HK-2 (cell line): ENCODE results near the gene METAP1.
"Not testable (repeated sequence)": the region's sequence is repeated elsewhere in the genome, so short reads cannot be mapped to it uniquely, and the experiment has no call there.

Experiments
- DNase-seq: peaks from one replicate; pipeline ENCODE4 v3.0.0-alpha.2; 2018; ENCODE audit not compliant: unreplicated experiment

The METAP1 gene

DNA sequence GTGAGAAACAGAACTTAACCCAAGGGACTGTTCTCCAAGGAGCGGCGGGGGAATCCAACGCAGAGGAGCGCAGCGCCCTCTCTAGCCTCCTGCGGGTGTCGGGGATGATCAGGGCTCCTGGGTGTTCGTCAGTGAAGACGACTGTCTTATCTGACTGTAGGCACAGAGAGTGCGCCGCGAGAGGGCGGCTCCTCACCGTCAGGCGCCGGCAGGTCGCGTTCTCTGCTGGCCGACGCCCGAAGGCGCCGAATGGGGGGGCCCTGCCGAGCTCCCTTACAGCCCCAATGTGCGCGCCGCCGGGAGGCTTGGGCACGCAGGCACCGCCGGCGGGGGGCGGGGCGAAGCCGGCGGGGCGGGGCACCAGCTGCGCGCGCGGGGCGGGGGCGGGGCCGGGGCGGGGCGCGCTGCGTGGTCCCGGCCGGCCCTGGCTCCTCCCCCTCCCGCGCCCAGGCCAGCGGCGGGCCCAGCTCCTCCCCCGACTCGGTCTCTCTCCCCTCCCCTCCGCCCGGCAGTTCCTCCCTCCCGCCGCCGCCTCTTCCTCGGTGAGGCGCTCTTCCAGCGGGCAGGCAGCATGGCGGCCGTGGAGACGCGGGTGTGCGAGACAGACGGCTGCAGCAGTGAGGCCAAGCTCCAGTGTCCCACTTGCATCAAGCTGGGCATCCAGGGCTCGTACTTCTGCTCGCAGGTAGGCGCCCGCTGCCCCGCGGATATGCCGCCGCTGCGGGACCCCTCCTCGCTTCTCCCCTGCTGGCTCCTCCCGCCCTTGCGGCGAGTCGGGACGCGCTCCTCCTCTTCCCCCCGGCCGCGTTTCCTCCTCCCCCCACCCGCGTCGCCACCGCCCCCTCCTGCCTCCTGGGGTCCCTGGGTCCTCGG lies at the start of gene METAP1:
Gene METAP1 (plus strand): TSS at position 539 of the 873 bp plus-strand sequence. CDS start 33 bp downstream, at position 572.
- DNase-seq: peak; percentile 96

DNA sequence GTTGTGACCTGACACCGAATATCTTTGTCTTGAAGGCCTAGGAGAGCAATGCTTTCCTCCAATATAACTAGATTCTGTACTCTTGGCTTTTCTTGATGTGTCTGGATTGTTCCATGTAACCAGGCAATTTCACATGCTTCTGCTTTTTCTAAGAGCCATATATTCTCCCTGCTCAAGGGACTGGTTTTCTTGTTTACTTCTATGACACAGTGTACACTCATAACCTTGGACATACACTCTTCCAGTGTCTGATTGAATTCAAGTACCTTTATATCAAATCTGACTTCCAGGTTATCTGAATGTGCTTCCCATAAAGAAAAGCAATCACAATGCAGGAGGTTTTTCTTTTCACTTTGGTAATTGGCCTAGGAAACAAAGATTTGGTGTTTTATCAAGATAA lies 49.2 kb upstream of the METAP1 start:
- no peak for DNase-seq

DNA sequence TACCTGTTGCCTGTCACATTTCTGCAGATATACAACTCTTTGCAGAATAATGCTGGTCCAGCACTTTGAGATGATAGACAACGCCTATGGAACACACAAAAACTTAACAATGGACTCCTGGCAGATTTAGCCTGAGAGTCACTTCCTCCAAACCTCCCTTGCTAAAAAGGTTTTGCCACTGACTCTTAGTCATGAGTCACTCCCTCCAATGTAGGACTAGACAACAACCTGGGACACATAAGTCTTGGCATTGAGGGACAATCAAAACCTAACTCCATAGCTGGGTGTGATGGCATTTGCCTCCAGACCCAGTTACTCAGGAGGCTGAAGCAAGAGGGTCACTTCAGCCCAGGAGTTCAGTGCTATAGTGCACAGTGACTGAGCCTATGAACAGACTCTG lies 44.6 kb upstream of the METAP1 start:
- no peak for DNase-seq

DNA sequence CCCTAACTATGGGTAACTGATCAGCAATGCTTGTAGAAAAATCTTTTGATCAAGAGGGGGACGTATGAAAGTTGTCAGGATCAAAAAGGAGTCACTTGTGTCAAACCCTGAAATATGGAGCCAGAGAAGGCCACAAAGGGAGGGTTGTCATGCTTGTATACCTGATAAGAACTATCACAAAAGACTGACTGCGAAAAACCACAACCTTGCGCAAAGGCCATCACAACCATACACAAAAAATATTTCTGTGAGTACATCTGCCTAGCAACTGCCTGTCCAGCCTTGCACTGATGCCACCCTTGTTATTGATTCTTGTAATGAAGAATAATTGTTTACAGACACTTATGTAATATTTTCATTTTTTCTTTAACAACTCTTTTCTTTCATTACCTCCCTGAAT lies 43.8 kb upstream of the METAP1 start:
- no peak for DNase-seq

DNA sequence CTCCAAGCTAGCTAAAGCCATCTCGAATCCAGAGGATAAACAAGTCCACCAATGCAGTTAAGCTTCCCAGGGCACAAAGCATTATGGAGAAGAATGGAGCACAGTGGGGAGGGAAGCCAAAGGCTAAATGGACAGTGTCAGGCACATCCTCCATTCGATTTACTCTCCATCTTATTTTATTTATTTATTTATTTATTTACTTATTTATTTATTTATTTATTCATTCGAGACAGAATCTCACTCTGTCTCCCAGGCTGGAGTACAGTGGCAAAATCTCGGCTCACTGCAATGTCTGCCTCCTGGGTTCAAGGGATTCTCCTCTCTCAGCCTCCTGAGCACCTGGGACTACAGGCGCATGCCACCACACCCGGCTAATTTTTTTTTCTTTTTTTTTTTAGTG lies 40.3 kb upstream of the METAP1 start:
- DNase-seq: no peak

DNA sequence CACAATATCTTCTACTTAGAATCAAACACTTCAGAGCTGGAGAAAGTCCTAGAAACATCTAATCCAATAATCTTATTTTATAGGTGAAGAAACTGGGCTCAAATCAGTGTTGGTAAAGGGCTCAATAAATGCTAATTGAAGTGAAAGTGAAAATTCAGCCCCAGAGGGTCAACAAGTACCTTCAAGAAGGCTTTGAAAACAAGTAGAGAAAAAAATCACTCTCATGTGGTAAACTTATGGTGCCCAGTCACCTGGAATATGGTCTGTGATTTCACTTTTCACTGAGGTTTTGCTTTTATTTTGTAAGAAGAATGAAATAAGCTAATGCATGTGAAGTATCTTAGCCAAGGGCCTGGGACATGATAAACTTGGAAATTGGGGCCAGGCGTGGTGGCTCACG lies 37.5 kb upstream of the METAP1 start:
- no peak for DNase-seq

DNA sequence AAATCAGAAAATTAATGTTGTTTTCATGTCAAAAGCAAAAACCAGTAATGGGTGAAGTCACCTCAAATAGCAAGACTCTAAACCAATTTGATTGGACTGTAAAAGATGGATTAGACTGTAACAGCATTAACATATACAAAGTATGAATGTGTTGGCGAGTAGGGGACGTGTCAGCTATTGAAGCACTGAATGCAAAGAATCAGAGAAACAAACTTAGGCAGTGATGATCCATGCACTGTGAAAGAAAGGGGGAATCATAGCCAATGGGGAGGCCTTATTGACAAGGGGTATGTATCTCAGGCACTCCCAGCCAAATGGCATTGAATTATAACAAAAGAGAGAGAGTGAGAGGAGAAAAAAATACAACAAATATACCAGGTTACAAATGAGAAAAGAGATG lies 36.1 kb upstream of the METAP1 start:
- no peak for DNase-seq

DNA sequence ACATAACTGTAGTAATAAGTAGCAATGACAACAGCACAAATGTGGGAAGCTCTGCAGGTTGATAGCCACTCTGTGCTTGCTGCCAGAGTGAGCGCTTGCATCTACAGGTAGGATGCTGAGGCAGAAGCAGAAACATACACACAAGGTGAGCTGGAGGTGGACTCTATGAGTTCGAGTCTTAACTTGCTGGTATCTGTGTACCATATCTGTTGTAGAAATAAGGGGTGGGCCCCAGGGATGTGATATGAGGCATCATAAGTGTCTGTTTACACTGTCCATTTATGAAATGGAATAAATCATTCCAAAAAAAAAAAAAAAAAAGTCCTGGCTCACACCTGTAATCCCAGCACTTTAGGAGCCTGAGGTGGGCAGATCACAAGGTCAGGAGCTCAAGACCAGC lies 33.8 kb upstream of the METAP1 start:
- no peak for DNase-seq

DNA sequence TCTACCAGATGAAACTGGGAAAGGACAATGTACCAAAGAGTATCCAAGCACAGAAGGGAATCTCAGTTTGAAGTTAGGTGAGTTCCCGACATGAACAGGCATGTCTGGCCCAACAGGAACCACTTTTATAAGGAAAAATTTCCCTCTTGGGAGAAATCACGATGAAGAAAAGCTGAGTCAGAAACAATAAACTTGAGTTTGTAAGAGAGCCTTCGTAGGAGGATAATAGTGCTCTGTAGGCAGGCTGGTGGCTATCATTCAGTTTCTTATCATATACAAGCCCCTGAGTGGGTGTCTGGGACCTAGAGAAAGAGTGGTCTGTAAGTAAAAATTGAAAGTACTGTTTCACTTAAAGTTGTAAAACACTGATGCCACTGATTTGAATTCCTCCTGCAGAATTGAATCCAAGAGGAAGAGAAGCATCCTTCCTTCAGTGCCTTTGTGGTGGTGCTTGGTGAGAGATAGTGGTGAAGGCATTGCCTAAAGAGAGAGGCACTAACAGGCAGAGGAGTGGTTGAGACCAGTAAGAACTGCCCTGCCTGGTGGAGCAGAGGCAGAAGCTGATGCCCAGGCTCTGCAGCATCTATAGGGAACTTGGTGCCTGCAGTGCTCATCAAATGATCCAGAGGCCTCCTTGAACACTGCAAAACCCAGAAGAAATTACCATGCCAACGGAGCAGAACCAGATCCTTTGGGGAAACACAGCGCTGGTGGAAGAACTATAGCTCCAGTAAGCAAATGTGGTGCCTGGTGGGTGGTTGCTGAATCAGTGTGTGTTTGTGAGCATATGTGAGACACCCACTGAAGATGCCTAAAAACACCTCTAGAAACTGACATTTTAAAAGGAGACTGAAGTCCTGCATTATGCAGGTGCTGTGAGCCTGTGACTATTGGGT lies 31.7 kb upstream of the METAP1 start:
- no peak for DNase-seq

DNA sequence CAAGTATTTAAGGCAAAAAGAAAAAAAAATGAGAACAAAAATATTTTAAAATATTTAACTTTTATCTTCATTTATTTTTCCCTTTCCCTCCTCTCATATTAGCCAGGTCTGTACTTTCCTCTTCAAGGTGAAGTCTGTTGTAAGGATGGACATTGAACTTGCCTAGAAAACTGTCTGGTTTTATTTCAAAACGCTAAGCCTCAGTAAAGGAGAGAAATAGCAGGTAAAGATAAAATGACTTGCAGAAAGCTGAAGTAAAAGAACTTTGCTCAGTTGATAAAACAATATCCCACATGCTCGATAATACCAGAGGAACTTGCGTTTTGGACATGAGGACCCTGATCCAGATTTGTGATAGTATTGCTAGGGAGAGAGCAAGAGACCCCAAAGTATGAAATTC lies 28.6 kb upstream of the METAP1 start:
- no peak for DNase-seq

DNA sequence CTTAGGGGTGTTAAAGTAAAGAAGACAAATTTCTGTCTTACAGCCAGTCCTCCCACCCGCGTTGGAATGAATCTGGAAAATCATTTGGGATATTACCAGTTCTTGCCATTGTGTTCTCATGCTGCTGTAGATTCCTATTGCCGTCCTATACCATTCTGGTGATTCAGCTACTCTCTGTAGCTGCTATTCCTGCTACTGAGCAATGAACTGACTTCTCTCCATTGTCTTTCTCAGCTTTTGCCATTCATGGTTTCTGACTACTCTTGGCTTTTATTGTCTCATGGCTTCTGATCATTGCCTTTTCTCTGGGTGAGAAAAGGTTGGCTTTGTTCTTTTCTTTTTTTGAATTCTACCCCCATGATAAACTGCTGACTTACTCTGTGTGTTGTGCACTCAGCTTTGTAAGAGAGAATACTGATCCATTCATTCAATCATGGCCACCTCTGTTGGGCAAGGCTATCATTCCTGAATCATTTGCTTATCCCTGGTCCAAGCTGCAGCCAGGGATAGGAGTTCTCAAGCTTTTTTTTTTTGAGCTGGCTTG lies 27.7 kb upstream of the METAP1 start:
- no peak for DNase-seq

DNA sequence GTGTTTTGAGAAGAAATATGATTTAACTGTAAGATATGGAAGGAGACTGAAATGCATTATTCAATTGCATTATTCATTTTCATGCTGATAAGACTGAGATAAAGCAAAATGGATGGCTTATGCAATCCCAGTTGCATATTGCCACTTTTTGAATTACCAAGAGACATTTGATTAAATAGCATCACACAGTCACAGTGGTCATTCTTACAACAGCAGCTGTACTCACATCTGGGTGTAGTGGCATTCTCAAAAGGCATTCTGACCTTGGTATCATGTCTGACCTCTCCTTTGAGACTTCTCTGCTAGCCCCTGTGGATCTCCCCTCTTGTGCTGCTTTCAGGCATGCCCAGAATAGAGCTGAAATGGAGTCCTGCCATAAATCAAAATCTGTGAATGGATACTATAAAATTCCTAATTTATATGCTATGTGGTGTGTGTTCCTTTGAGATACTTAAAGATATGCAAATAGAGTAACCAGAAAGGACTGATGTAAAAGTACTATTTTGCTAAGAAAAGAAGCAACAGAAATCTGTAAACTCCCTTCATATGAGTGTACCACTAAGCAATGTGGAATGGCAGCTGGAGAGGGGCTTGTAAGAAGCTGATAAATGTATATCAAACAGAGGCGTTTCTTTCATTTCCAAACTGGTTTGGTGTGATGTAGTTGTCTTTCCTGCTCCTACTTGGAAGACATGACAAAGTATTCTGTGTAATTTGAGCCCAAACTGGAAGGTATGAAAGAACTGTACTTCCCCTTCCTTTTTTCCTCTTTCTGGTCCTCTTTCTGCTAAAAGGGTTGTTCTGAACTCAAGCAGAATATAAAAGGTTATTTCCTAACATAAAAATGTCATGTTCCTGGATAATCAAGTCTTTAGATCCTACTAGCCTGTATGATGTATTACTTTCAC lies 25.4 kb upstream of the METAP1 start:
- no peak for DNase-seq

DNA sequence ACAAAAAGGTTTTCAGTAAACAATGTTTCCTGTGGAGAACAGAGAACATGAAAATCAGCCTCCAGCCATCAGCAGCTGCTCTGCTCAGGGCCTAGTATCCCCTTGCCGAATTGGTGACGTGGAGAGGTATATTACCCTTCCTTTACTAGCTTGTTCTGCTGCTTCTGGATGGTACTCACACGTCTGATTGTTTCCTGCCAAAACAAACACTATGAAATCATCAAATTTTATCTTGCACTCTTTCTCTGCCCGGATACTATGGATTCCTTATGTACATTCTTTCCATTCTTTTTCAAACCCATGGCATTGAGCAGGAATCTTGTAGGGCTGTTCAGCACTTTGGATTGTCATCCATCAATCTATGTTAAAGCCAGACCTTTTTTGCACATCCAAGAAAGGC lies 18.8 kb upstream of the METAP1 start:
- no peak for DNase-seq

DNA sequence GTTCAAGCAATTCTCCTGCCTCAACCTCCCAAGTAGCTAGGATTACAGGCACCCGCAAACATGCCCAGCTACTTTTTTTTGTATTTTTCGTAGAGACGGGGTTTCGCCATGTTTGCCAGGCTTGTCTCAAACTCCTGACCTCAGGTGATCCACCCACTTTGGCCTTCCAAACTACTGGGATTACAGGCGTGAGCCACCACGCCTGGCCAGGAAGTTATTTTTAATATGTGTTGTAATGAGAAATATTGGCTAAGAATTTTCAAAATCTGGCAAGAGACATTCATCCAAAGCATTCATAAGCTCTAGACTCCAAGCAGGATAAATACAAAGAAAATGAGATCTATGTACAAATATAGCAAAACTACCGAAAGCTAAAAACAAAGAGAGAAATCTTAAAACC lies 18.0 kb upstream of the METAP1 start:
- DNase-seq: no peak

DNA sequence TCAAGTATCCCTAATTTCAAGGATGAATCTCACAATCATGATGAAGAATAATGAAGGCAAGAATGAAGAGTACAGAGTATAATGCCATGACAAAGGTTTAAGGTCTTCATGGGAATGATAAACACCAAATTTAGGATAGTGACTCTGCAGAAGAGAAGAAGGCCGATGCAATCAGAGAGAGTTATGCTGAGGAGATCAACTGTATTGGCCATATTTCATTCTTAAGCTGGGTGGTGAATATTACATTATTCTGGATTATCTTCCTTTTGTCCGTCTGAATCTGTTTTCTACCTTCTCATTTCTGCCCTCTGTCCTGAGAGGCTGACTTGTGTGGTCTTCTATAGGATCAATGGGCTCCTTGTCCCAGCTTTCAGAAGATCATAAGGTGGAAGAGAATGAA lies 7.8 kb upstream of the METAP1 start:
- no peak for DNase-seq

DNA sequence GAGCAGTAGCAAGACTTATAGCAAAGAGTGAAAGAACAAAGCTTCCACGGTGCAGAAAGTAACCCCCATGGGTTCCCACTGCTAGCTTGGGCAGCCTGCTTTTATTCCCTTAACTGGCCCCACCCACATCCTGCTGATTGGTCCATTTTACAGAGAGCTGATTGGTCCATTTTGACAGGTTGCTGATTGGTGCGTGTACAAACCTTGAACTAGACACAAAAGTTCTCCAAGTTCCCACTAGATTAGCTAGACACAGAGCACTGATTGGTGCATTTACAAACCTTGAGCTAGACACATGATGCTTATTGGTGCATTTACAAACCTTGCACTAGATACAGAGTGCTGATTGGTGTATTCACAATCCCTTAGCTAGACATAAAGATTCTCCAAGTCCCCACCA lies 2.7 kb upstream of the METAP1 start:
- DNase-seq: not testable (repeated sequence)

DNA sequence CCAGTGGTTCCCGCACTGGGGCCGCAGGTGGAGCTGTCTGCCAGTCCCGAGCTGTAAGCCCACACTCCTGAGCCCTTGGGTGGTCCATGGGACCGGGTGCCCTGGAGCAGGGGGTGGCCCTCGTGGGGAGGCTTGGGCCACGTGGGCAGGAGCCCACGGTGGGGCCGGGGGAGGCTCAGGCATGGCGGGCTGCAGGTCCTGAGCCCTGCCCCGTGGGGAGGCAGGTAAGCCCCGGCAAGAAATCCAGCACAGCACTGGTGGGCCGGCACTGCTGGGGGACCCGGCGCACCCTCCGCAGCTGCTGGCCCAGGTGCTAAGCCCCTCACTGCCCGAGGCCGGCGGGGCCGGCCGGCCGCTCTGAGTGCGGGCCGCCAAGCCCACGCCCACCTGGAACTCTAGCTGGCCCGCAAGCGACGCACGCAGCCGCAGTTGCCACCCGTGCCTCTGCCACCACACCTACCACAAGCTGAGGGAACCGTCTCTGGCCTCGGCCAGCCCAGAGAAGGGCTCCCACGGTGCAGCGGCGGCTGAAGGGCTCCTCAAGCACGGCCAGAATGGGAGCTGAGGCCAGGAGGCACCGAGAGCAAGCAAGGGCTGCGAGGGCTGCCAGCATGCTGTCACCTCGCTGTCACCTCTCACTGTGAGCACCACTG lies 2.0 kb upstream of the METAP1 start:
- no peak for DNase-seq

DNA sequence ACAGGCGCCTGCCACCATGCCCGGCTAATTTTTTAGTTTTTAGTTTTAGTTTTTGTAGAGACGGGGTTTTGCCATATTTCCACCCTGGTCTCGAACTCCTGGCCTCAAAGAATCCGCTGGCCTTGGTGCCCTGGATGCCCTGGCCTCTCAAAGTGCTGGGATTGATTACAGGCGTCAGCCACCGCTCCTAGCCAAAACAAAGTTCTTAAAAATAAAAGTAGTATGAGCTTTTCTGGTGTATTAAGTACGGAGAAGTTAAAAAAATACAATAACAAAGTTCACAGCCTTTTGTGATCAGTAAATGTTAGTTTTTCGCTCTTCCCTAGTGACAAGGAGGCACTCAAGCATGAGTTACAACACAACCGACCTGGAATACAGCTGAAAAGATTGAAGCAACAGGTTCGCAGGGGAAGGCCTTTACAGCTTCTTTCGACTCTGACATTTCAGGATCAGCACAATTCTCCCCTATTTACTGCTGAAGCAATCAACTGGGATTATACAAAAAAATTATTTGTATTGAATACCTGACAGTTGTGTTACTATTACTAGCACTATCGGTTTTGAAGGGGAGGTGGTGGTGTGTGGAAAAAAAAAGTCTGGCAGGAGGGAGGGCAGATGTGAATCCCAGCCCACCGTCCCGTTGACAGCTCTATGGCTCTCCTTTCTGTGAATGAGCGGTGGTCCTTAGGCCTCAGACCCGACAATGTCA lies 893 bp upstream of the METAP1 start:
- no peak for DNase-seq

DNA sequence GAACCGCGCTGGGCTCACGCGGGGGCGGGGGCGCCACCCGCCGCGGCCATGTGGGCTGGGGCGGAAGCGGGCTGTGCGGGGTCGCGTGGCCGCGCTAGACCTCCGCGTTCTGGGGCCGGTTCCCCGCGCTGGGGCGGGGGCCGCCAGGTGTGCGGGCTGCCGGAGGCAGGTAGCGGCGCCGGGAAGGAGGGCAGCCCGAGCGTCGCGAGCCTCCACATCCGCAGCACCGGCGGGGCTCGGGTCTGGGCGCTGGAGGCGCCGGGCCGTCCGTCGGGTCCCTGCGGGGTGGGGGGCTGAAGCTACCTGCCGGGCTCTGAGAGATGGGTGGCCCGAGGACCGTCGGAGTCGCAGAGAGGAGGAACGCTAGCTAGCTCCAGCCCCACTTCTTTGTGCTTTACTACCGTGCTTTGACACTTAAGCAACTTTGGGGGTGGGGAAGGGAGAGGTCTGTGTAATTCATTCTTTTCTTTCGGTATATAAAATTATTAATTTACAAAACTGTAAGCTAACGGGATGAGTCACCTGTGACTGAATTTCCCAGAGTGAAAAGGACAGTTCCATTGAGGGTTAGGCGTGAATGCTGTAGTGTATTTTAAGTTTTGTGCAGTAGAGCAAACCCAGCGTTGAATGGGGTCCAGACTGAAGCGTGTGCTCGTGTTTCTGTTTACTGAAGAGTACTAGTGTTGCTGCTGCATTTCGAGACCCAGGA lies 689 bp downstream of the METAP1 start:
- DNase-seq: peak; percentile 24

DNA sequence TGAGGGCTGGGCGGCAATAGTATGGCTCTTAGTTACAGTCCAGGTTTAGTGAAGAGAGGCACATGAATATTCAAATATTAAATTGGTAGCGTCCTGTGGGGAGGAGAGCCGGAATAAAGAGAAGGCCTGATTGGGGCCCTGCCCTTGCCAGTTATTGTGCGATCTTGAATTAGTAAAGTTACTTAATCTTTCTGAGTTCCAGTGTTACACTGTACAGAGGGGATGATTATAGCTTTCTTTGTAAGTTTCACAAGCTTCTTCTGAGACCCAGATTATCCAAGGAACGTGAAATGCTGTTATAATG lies 1.2 kb downstream of the METAP1 start:
- DNase-seq: no peak
